Measurements from ENCODE around the gene ATXN7.

Gene ATXN7

GRCh38 chr3:63864008-63864964 is 619 bp downstream of the ATXN7 start:
- DNase-seq, result peak; percentile 63

- DNase-seq, result no peak
Measured at GRCh38 chr3:63864965-63865327, 1.3 kb downstream of the ATXN7 start.

DNA sequence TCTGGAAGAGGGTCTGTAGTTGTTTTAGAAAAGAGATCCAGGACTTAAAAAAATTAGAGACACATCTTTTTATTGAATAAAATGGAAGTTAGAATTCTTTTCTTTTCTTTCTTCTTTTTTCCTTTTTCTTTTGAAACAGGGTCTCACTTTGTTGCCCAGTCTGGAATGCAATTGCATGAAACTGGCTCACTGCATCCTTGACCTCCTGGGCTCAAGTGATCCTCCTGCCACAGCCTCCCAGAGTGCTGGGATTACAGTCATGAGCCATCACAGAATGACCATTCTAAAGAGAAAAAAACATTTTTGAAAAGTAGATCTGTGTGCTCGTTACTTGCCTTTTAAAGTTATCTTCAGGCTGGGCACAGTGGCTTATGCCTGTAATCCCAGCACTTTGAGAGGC is 3.6 kb downstream of the ATXN7 start:
- no peak for DNase-seq

DNA sequence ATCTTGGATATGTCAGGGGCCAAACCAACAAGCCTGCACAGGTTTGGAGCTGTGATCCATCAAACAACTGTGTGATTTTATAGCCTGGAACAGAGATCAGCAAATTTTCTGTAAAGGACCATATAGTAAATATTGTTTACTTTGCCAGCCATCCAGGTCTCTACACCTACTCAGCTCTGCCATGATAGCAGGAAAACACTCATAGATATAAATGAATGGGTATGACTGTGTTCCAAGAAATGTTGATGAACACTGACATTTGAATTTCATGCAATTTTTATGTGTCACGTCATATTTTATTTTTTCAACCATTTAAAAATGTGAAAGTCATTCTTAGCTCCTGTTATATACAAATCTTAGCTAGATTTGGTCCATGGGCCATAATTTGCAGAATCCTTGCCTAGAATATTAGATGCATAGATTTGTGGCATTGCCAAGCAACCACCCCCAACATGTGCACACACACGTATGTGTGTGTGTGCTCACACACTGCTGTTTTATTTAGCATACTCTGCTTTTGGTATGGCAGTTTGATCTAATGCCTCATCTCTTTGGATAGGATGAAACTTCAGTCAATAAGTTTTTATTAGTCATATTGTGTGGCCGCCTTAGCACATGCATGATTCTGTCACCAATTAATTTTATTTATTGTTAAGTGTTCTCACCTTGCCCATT is 6.4 kb downstream of the ATXN7 start:
- no peak for DNase-seq

- no peak for DNase-seq
Measured at GRCh38 chr3:63870615-63871005, 6.9 kb downstream of the ATXN7 start.

GRCh38 chr3:63872135-63872924 is 8.7 kb downstream of the ATXN7 start:
- DNase-seq, result no peak

DNA sequence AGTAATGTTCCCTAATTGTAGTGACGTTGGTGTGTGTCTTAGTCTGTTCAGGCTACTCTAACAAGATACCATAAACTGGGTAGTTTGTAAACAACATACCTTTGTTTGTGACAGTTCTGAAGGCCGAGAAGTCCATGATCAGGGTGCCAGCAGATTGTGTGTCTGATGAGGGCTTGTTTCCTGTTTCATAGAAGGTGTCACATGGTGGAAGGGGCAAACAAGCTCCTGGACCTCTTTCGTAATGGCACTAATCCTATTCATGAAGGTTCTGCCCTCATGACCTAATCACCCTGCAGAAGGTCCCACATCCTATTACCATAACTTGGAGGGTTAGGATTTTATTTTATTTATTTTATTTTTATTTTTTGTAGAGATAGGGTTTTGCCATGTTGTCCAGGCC is 11.1 kb downstream of the ATXN7 start:
- no peak for DNase-seq

DNA sequence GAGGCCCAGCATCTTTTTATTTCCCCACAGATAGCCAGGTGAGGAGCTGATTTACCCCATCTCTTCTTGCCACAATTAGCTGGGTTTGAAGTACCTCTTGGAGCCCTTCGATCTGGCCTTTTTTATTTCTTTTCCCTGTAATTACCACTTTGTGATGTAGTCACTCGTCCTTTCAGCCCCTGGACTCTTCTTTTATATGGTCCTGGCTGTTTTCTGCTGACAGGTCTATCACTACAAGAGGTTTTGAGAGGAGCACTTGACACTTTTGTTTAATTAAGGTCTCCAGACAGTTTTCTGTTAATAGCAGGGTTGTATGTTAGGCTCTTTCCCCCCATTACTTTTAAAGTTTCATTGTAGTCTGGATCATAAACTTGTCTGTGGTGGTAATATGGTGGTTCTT is 11.8 kb downstream of the ATXN7 start:
- no peak for DNase-seq

GRCh38 chr3:63876260-63876659 is 12.6 kb downstream of the ATXN7 start:
- no peak for DNase-seq

DNA sequence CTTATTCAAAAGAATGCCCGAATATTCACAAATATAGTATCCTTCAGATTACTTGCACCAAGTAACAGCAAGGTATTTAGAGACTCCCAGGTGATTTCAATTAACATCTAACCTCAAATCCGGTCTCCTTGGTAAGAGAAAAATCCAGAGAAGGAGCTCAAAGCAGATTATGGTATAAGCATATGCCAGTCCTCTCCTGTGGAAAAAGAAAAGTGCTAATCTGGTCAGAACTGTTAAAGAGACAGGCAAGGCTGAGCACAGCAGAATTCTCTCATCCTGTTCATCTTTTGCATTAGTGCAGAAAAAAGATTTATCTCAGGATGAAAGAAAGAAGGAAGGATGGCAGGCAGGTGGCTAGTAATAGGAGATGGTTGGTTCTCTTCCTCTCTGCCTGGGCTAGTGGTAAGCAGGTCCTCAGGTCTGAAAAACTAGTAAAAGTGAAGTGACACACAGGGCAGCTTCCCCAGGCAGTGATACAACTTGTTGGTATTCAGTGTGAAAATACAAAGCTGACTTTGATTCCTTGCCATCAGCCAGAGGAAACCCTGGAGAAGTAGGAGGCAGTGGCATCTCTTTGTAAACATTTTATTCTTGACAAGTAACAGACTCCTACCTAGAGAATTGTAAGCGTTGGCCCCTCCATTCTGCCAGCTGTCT is 14.2 kb downstream of the ATXN7 start:
- no peak for DNase-seq

GRCh38 chr3:63878394-63879060 is 14.9 kb downstream of the ATXN7 start:
- DNase-seq, result no peak

DNA sequence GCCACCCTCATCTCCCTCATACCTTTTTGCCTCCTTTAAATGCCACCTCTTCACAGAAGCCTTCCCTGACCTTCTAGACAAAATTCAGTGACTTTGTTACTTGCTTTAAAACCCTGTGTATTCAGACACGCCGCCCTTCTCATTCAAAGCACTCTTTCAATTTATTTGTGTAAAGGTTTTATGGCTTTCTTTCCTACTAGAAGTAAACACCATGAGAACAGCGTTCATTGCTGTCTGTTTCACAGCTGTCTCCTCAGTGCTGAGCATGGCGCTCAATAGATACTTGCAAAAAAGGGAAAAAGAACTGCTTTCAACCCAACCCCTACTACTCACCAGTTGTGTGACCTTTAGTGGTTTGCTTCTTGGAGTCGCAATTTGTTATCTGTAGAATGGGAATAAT is 17.0 kb downstream of the ATXN7 start:
- DNase-seq, result no peak

GRCh38 chr3:63886858-63887257 is 23.2 kb downstream of the ATXN7 start:
- DNase-seq, result no peak

GRCh38 chr3:63891518-63891917 is 27.9 kb downstream of the ATXN7 start:
- DNase-seq, result no peak

DNA sequence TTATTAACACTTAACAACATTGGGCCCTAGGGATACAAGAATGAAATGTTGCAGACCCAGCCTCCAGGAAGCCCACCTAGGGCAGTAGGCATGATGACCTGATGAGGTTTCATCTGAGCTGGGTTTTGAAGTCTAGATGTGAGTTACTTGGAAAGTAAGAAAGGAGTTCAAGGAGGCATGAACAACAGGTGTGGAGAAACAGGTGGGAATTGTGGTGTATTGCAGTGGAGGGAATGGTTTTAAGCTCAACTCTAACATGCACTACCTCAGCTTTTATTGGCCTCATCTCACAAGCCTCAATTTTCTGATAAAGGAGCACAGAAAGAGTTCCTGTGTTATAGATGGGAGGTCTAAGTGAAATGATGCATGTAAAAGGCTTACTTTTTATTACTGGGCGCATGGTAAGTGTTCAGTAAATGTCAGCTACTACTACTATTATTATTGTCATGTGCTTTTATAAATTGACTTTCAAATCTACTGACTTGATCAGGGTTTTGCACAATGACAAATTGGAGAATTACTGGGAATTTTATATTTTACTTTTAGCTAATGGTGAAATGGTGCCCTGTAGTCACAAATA is 29.2 kb downstream of the ATXN7 start:
- no peak for DNase-seq

DNA sequence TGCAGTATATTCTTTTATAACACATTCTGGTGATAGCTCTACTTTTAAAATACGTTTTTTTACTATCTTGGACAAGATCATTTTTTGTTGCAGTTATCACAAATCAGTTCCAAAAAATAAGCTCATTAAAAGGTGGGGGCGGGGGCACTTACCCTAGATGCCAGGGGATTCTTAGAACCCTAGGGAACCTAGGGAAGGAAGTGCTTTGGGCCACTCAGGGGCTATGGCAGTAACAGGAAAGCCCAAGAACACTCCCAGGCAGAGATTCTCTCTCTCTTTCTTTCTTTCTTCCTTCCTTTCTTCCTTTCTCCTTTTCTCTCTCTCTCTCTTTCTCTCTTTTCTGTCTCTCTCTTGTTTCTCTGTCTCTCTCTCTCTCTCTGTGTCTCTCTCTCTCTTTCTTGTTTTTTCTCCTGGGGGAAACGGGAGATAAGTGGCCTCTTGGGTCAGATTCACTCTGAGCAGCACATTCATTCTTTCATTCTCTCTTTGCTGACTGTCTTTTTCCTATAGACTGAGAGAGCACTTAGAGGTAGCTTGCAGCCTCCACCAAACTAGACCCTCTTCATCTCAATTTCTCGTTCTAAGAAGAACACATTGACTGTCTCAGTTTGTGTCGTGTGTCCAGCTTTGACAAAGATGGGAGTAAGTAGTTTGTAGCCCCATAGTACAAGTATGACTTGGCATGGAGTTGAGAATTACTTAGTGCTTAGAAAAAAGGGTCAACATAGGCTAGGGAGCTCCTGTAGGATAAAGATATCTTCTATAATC is 31.9 kb downstream of the ATXN7 start:
- peak; percentile 26 for DNase-seq

DNA sequence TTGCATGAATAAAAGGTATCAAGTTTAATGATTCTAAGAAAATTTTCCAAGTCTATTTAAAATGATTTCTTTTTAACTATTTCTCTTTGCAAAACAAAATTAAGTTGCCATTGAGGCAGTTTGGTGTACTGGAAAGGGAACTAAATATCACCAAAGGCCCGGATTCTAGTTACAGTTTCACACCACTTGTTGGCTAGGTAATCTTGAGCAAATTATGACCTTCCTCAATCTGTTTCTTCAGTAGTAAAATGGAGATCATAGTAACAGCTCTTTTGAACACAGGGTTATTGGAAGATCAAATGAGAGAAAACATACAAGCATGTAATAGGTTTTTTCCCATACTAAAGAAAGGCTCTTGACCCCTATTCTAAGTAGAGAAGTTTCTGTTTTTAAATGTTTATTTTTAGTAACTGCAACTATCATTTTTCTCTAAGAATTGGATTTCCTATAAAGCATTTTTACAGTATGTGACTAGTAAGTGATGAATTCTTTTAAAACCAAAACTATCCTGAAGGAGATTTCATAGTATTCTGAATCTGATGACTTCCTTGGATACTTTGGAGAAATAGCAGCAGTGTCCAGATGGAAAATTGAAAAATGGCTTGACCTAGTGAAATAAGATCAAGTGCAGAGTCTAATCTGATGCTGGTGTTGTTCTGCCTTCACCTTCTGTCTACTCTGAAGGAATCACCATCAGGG is 32.8 kb downstream of the ATXN7 start:
- no peak for DNase-seq

- no peak for DNase-seq
Measured at GRCh38 chr3:63900010-63900409, 36.3 kb downstream of the ATXN7 start.

DNA sequence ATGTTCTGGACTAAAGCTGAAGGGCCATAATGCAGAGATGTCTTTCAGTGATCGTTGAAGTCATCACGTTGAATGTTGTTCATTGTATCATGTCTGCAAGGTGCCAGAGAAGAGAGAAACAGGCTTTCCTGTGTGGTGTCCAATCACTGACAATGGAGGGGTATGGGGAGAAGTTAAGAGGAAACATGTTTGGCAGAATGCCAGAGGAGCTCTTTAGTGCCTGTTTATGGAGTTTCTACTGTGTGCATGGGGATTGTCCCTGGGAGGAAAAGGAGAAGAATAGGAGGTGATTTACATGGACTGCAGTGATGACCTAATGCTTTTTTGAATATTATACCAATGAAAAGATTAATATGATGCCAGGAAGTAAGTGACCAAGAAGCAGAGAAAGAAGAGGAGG is 36.8 kb downstream of the ATXN7 start:
- no peak for DNase-seq
